Iris pigment epithelial cell (primary cell): ENCODE measurements around the gene MARCHF3.

Experiments used
- DNase-seq: peaks from one replicate; pipeline ENCODE4 v3.0.0-alpha.2; 2011; ENCODE audit warnings: low read depth

MARCHF3 gene

GRCh38 chr5:126982926-126983873 is 47.2 kb downstream of the MARCHF3 start:
- DNase-seq: no peak

GRCh38 chr5:126982202-126982601 is 48.2 kb downstream of the MARCHF3 start:
- no peak for DNase-seq

DNA sequence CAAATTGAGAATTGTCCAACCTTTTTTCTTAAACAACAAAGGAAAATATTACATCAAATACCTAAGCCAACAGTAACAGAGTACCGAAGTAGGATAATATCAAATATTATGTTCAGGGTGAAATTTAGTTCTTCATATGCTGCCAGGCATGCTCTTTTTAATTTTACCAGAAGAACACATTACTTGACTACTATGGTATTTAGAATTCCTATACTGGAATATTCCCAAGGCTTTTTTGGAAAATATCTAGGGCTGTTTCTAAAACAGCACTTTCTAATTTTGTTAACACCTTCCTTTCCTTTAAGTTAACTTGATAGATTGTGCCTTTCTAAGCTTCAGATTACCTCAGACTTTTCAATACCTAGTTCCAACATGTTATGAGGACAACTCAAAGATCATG is 48.7 kb downstream of the MARCHF3 start:
- no peak for DNase-seq

GRCh38 chr5:126981222-126981621 is 49.1 kb downstream of the MARCHF3 start:
- no peak for DNase-seq

DNA sequence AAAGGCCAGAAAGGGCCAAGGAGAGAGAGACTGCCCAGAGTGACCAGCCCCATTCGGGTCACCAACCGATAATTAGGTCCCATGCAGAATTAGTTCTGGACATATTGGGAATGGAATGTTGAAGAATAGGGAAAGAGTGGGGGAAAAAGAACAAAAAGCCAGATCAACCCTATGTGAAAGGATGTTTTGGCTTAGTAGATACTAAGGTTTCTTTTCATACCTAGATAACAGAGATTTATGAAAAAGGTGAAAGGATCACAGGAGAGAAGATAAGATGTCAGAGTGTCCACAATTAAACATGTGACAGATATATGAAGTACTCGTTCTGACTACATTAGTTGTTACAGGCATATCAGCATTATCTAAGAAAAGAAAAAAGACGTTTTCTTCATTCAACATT is 52.1 kb downstream of the MARCHF3 start:
- no peak for DNase-seq

GRCh38 chr5:126976520-126977172 is 53.7 kb downstream of the MARCHF3 start:
- DNase-seq: no peak

DNA sequence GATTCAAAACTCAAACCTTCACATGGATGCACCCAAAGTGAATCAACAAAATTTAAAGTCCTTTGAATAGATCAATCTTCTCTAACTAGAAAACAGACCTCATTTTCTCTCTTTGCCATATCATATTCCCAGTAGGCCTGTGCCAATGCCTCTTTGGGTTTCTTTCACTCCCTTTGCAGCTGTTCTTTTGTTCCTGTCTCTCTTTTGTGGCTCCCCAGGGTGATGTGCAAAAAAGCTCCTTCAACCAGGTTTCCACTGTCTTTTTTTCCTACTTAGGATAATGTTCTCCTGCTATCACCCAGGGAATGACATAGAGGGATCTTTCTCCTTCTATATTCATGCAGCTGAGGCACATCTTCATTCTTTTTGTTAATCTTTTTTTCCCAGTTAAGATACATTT is 54.6 kb downstream of the MARCHF3 start:
- no peak for DNase-seq

- no peak for DNase-seq
Observed at GRCh38 chr5:126973193-126973592, 57.2 kb downstream of the MARCHF3 start.

DNA sequence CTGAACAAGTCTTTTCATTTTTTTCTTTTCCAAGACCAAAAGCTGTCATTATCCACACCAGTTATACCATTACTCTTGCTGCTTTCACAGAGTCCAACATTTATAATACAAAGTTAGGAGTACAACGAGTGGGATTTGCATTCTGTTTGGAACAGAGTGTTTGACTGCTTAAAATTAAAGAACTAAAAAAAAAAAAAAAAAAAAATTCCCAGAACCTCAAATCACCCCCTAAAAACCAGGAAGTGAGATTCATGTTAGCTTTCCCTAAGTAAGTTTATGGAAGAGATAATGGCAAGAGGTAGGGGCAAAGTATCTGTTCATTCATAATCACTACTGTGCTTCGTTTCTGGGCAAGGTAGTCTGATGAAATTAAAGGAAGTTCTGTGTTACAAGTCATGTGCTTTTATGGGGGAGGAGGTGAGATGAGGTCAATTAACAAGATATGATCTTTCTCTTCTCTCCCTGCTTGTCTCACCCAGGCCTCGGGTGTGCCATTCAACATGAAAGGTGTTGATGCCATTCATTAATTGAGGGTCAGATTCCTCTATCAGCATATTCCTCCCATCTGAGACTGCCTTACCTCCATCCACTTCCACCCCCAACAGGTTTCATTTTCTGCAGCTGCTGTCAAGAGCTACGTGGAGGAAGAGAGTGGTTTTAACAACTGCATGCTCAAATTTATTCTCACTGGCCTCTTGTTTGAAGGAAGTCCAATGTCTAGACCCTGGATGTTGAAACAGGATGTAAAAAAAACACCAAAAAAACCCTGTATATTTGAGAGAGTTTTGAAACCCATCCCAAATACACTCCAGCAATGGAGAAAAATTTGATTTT is 58.1 kb downstream of the MARCHF3 start:
- DNase-seq: peak; percentile 63

- DNase-seq: no peak
Observed at GRCh38 chr5:126971455-126972031, 58.8 kb downstream of the MARCHF3 start.

DNA sequence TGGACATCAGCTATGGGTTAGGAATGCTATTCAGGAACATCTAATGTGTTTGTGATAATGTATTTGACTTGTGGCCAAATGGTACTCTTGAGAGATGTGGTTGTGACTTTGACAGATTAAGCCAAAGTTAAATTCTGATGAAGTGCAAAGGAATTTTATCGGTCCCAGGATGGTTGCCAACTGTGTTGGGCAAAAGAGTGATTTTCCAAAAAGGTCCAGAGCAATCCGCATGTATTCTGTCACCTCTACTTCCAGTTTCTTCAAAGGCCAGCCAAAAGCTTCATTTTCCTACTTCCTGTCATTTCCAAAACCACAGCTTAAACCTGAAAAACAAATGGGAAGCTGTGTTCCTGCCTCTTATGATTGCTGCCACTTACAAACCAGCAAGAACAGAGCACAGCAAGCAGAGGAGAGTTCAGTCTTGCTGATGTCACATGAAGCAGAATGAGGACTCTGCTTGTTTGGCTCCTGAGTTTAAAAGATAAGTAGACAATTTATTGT is 59.8 kb downstream of the MARCHF3 start:
- DNase-seq: peak; percentile 58

GRCh38 chr5:126969548-126969947 is 60.8 kb downstream of the MARCHF3 start:
- no peak for DNase-seq

- DNase-seq: no peak
Observed at GRCh38 chr5:126967808-126968466, 62.4 kb downstream of the MARCHF3 start.

DNA sequence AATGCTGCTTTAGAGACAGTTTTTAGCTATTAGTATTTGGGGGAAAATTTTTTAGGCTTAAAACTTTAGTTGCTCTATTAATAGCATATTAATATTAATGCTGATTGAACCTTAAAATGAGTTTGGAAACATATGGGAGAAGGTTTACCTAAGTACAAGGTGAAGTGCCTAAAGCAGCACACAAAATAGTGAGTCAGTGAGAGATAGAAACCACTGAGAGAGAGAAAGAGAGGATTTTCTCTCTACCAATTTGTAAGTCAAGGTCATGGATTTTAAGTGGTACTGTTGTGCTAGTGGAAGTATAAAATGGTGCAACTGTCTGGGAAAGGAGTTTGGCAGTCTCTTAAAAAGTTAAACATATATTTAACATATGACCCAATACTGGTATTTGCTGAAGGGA is 64.9 kb downstream of the MARCHF3 start:
- peak; percentile 23 for DNase-seq

DNA sequence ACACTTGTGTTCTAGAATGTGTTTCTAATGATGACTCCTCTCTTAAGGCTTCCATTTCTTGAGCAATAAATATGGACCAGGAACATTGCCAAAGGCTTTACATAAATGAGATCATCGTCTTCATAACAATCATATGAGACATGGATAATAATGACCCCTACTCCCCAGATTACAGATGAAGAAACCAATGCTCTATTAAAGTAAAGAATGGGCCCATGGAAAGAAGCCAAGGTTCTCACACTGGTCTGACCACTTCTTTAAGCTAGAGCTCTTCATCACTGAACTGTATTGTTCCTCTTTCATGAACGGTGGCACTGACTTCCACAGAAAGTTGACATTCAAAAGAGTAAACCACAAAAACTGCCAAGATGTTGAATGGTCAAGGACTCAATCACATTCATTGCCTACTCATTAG is 65.3 kb downstream of the MARCHF3 start:
- peak; percentile 98 for DNase-seq

- DNase-seq: no peak
Observed at GRCh38 chr5:126963822-126964375, 66.5 kb downstream of the MARCHF3 start.

DNA sequence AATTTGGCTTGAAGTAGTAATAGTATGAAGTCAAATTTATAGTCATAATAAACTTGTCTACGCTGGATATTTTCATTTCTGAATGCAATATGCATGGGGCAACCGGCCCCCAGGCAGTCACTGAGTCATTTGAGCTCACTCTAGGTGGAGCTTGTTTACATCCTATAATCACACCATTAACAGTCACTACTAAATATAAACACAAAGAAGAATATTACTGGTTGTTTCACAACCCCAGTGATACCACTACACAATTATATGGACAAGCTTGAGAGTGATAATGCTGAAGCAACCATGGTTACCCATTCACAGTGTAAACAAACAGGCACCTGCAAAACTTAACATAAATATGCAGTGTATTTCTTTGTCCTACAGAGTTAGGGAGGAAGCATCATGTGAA is 68.7 kb downstream of the MARCHF3 start:
- DNase-seq: peak; percentile 82

DNA sequence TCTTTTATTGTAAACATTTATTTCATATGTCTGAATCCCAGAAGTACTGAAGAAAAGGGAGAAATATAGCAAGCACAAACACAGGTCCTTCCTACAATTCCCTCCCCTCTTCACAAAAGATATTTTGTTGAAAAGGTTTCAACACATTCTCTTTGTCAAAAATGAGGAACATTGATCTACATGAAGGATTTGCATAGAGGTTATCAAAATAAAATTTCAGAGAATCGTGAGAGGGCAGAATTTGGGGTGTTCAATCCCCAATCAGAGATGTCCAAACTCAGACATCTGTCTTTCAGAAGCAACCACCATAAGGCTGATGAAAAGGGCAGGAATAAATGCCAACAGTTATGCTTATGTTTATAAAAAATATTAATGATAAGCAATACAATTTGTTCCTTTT is 69.2 kb downstream of the MARCHF3 start:
- no peak for DNase-seq

GRCh38 chr5:126959188-126959587 is 71.2 kb downstream of the MARCHF3 start:
- no peak for DNase-seq

DNA sequence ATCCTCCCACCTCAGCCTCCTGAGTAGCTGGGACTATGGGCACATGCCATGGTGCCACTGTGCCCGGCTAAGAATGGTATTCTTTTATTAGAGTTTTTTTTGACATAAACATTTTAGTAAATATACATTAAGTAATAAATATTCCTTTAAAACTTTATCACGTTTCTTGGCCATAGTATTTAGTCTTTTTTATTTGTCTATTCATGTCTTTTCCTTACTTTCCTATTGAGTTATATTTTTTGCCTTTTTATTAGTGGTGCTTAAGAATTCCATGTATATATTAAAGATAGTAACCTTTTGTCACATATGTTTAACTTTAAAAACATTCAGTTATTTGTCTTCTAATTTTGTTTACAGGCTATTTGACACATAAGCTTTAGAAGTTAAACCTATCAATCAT is 73.4 kb downstream of the MARCHF3 start:
- no peak for DNase-seq

- DNase-seq: no peak
Observed at GRCh38 chr5:126954981-126955380, 75.4 kb downstream of the MARCHF3 start.
